GM21360 (cell line): Measurements from ENCODE around the gene PCDHA5.
"Not testable (repeated sequence)": the region's sequence is repeated elsewhere in the genome, so short reads cannot be mapped to it uniquely, and the experiment has no call there.

Experiments used
- ATAC-seq: cut with Tn5 transposase; IDR thresholded peaks from one replicate; pipeline ENCODE4 v1.9.1; 2021; ENCODE audit warnings: mild to moderate bottlenecking, moderate library complexity; ENCODE audit not compliant: unreplicated experiment

Gene PCDHA5

GRCh38 chr5:140822969-140823368, 1.6 kb downstream of the PCDHA5 start:
- not testable (repeated sequence) for ATAC-seq

- ATAC-seq, result no peak
These were observed 2.1 kb downstream of the PCDHA5 start for GRCh38 chr5:140823475-140823874.

DNA sequence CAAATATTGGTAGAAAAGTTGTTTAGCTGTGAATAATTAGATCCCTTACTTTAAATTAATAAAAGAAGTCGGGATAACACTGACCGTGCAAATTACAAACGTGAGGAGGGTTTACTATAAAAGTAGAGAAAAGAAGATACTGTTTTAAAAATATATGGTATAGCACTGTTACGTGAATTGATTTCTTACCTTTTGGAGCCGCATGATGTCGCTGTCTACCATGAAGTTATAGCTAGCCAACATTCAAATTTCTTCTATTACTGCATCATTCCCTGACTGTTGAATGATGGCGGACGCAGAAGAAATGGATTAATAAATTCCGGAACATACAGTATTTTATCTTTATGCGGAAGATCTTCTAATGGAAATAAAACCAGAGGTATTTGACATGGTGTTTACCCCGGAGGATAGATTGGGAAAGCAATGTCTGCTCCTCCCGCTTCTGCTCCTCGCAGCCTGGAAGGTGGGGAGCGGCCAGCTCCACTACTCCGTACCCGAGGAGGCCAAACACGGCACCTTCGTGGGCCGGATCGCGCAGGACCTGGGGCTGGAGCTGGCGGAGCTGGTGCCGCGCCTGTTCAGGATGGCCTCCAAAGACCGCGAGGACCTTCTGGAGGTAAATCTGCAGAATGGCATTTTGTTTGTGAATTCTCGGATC, 6.4 kb downstream of the PCDHA5 start, which contains the start of gene PCDHA6:
Gene PCDHA6 (plus strand): TSS at position 257 of the 658 bp plus-strand sequence. CDS start 132 bp downstream, at position 389.
- no peak for ATAC-seq

GRCh38 chr5:140828362-140828737, 6.9 kb downstream of the PCDHA5 start:
- no peak for ATAC-seq

DNA sequence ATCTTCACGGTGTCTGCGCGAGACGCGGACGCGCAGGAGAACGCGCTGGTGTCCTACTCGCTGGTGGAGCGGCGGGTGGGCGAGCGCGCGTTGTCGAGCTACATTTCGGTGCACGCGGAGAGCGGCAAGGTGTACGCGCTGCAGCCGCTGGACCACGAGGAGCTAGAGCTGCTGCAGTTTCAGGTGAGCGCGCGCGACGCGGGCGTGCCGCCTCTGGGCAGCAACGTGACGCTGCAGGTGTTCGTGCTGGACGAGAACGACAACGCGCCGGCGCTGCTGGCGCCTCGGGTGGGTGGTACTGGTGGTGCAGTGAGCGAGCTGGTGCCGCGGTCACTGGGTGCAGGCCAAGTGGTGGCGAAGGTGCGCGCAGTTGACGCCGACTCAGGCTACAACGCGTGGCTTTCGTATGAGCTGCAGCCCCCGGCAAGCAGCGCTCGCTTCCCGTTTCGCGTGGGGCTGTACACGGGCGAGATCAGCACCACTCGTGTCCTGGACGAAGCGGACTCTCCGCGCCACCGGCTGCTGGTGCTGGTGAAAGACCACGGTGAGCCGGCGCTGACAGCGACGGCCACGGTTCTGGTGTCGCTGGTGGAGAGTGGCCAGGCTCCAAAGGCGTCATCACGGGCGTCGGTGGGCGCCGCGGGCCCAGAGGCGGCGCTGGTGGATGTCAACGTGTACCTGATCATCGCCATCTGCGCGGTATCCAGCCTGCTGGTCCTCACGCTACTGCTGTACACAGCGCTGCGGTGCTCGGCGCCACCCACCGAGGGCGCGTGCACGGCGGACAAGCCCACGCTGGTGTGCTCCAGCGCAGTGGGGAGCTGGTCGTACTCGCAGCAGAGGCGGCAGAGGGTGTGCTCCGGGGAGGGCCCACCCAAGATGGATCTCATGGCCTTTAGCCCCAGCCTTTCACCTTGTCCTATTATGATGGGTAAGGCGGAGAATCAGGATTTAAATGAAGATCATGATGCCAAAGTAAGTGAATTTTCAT, 8.4 kb downstream of the PCDHA5 start:
- ATAC-seq, result not testable (repeated sequence)

GRCh38 chr5:140833993-140834392, 12.6 kb downstream of the PCDHA5 start, which contains the start of gene PCDHA7:
Gene PCDHA7 (plus strand): TSS chr5:140834269. CDS start chr5:140834384, 115 bp downstream.
- ATAC-seq, result no peak

- ATAC-seq, result not testable (repeated sequence)
These were observed 13.1 kb downstream of the PCDHA5 start for GRCh38 chr5:140834439-140835008.

- ATAC-seq, result no peak
These were observed 14.5 kb downstream of the PCDHA5 start for GRCh38 chr5:140835622-140836510.

- ATAC-seq, result no peak
These were observed 19.9 kb downstream of the PCDHA5 start, which contains the start of gene PCDHA8 for GRCh38 chr5:140840978-140841962. Gene PCDHA8 (plus strand): TSS chr5:140841187. CDS start chr5:140841322, 135 bp downstream.

DNA sequence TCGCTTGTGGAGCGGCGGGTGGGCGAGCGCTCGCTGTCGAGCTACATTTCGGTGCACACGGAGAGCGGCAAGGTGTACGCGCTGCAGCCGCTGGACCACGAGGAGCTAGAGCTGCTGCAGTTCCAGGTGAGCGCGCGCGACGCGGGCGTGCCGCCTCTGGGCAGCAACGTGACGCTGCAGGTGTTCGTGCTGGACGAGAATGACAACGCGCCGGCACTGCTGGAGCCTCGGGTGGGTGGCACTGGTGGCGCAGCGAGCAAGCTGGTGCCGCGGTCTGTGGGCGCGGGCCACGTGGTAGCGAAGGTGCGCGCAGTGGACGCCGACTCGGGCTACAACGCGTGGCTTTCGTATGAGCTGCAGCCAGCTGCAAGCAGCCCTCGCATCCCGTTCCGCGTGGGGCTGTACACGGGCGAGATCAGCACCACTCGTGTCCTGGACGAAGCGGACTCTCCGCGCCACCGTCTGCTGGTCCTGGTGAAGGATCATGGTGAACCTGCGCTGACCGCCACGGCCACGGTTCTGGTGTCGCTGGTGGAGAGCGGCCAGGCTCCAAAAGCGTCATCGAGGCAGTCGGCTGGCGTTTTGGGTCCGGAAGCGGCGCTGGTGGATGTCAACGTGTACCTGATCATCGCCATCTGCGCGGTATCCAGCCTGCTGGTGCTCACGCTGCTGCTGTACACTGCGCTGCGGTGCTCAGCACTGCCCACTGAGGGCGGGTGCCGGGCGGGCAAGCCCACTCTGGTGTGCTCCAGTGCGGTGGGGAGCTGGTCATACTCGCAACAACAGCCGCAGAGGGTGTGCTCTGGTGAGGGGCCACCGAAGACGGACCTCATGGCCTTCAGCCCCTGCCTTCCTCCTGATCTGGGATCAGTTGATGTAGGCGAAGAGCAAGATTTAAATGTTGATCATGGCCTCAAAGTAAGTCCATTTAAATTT, 21.7 kb downstream of the PCDHA5 start:
- no peak for ATAC-seq

DNA sequence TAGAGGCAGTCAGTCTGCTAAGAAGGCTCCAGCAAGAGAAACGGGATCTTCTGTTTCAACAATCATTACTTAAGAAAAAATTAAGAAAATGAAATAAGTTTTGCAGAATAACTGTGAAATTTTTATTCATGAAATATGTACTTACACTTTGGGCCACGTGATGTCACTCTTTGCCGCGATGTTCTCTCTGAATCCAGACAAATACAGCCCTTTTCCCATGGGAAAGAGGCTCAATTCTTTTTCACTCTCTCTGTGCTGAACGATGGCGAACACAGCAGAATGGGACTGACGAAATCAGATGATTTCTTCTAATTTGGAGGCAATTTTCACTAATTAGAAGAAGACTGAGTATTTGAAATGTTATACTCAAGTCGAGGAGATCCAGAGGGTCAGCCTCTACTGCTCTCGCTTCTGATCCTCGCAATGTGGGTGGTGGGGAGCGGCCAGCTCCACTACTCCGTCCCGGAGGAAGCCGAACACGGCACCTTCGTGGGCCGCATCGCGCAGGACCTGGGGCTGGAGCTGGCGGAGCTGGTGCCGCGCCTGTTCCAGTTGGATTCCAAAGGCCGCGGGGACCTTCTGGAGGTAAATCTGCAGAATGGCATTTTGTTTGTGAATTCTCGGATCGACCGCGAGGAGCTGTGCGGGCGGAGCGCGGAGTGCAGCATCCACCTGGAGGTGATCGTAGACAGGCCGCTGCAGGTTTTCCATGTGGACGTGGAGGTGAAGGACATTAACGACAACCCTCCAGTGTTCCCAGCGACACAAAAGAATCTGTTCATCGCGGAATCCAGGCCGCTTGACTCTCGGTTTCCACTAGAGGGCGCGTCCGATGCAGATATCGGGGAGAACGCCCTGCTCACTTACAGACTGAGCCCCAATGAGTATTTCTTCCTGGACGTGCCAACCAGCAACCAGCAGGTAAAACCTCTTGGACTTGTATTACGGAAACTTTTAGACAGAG, 27.0 kb downstream of the PCDHA5 start, which contains the start of gene PCDHA9:
Gene PCDHA9 (plus strand): TSS at position 244 of the 964 bp plus-strand sequence. CDS start 114 bp downstream, at position 358.
- ATAC-seq, result not testable (repeated sequence)

- ATAC-seq, result not testable (repeated sequence)
These were observed 28.6 kb downstream of the PCDHA5 start for GRCh38 chr5:140849831-140850634.

- ATAC-seq, result no peak
These were observed 34.6 kb downstream of the PCDHA5 start, which contains the start of gene PCDHA10 for GRCh38 chr5:140855772-140856674. Gene PCDHA10 (plus strand): TSS chr5:140855897. CDS start chr5:140856049, 152 bp downstream.

GRCh38 chr5:140857177-140857986, 36.0 kb downstream of the PCDHA5 start:
- ATAC-seq, result no peak
